ENCODE measurements around the gene PLEKHG3.

PLEKHG3 gene

DNA sequence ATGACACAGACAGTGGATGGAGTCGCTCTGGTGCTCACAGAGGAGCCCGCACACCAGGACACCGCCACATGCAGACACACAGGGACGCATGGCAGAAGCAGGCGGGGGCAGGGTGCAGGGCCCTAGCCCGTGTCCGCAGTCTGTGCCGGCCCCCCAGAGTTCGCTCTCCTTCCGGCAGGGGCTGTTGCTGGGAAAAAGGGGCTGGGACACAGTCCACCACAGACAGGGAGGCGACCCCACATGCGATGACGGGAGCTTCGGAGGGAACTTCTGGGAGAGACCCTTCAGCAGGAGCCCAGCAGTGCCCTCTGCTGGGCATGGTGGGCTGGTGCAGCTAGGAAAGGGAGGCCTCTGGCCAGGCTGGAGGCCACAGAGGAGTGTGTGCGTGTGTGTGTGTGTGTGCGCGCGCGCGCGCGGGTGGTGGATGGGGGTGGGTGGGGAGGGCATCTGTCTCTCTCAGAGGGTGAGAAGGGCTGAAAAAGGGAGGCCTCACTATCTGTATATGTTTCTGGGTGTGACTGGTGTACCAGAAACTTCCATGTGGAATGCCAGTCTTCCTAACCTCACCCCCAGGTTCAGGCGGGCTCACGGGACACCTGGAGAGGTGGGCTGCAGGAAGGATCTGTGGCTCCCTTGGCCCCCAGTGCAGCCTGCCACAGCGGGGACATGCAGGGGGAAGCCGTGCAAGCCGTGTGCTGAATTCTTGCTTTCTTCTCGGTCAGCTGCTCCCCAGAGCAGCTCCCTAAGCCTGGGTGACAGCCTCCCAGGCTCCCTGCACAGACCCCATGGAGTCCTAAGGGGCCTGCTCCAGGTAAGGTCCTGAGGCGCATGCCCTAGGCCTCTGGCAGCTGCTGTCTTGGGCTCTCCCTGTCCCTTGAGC lies 60.7 kb downstream of the PLEKHG3 start:
- DNase-seq (ENCODE audit: insufficient read length, low spot score) (peak; percentile 88), FAIRE-seq (peak; percentile 55)

DNA sequence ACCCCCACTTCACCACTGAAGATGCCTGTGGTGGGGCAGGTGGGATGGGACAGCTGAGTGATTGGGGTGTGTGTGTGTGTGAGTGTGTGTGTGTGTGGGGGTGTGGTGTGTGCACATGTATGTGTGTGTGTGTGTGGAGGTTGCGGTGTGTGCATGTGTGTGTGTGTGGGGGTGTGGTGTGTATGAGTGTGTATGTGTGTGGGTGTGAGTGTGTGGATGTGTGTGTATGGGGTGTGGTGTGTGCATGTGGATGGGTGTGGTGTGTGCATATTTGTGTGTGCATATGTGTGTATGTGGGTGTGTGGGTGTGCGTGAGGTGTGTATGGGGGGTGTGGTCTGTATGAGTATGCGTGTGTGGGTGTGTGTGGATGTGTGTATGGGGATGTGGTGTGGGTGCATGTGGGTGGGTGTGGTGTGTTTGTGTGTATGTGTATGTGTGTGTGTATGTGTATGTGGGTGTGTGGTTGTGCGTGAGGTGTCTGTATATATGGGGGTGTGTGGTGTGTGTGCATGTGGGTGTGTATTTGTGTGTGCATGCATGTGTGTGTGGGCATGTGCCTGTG lies 61.6 kb downstream of the PLEKHG3 start:
- FAIRE-seq (peak; percentile 67), DNase-seq (ENCODE audit: insufficient read length, low spot score) (no peak)
- TF ChIP-seq PAX5 (IDR thresholded peaks at IDR 0.05; ENCODE audit: insufficient read depth, low read length, severe bottlenecking) (no peak), POLR2AphosphoS5 (IDR thresholded peaks at IDR 0.05; ENCODE audit: low read depth, low read length) (no peak), POU2F2 (IDR thresholded peaks at IDR 0.05; ENCODE audit: low read depth, low read length) (no peak), TAF1 (IDR thresholded peaks at IDR 0.05; ENCODE audit: low read depth, low read length) (no peak), POLR2A (IDR thresholded peaks at IDR 0.05; ENCODE audit: low read depth, low read length) (no peak), SPI1 (IDR thresholded peaks at IDR 0.05; ENCODE audit: low read depth, low read length) (no peak)

More for the DNA sequence above, 60.7 kb downstream of the PLEKHG3 start:
- TF ChIP-seq POLR2AphosphoS5 (IDR thresholded peaks at IDR 0.05; ENCODE audit: low read depth, low read length) (no peak), POLR2A (IDR thresholded peaks at IDR 0.05; ENCODE audit: low read depth, low read length) (no peak), TAF1 (IDR thresholded peaks at IDR 0.05; ENCODE audit: low read depth, low read length) (no peak), PAX5 (IDR thresholded peaks at IDR 0.05; ENCODE audit: insufficient read depth, low read length, severe bottlenecking) (no peak), SPI1 (IDR thresholded peaks at IDR 0.05; ENCODE audit: low read depth, low read length) (no peak), POU2F2 (IDR thresholded peaks at IDR 0.05; ENCODE audit: low read depth, low read length) (no peak)

- DNase-seq (ENCODE audit: insufficient read length, low spot score) (no peak), FAIRE-seq (no peak)
- no peak for TF ChIP-seq TAF1 (IDR thresholded peaks at IDR 0.05; ENCODE audit: low read depth, low read length)
Measured at GRCh38 chr14:64766430-64767151, 62.4 kb downstream of the PLEKHG3 start.

GRCh38 chr14:64767215-64767964 lies 63.2 kb downstream of the PLEKHG3 start:
- FAIRE-seq (no peak), DNase-seq (ENCODE audit: insufficient read length, low spot score) (no peak)
- TF ChIP-seq SPI1 (IDR thresholded peaks at IDR 0.05; ENCODE audit: low read depth, low read length) (no peak), POLR2AphosphoS5 (IDR thresholded peaks at IDR 0.05; ENCODE audit: low read depth, low read length) (no peak), POLR2A (IDR thresholded peaks at IDR 0.05; ENCODE audit: low read depth, low read length) (no peak), POU2F2 (IDR thresholded peaks at IDR 0.05; ENCODE audit: low read depth, low read length) (no peak), TAF1 (IDR thresholded peaks at IDR 0.05; ENCODE audit: low read depth, low read length) (no peak), PAX5 (IDR thresholded peaks at IDR 0.05; ENCODE audit: insufficient read depth, low read length, severe bottlenecking) (no peak)

DNA sequence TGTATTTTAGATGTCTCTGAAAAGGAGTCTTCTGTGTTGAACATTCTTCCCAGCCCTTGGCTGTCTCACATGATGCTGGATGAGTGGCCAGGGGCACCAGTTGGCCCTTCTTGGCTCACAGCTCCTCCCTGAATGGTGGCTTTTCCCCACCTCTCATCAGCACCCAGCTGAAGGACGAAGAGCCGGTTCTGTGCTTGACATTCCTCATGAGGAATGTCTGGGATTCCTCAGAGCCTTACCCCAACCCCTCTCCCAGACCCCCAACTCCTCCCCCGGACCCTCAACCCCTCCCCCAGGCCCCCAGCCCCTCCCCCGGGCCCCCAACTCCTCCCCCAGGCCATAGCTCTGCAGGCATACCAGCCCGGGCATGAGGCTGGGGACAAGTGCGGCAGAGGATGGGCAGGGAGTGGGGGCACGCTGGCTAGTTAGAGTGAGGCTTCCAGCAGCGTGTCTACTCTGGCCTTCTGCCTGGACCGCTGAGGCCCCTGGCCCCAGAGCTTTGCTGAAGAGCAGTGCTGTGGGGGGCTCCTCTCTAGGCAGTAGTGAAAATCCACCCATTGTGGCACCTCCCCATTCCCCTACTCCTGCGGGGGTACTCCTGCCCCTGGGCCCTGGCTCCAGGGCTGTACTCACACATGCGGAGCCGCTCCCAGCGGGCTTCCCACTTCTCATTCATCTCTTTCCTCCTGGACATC lies 64.3 kb downstream of the PLEKHG3 start:
- DNase-seq (ENCODE audit: insufficient read length, low spot score) (no peak), FAIRE-seq (no peak)

DNA sequence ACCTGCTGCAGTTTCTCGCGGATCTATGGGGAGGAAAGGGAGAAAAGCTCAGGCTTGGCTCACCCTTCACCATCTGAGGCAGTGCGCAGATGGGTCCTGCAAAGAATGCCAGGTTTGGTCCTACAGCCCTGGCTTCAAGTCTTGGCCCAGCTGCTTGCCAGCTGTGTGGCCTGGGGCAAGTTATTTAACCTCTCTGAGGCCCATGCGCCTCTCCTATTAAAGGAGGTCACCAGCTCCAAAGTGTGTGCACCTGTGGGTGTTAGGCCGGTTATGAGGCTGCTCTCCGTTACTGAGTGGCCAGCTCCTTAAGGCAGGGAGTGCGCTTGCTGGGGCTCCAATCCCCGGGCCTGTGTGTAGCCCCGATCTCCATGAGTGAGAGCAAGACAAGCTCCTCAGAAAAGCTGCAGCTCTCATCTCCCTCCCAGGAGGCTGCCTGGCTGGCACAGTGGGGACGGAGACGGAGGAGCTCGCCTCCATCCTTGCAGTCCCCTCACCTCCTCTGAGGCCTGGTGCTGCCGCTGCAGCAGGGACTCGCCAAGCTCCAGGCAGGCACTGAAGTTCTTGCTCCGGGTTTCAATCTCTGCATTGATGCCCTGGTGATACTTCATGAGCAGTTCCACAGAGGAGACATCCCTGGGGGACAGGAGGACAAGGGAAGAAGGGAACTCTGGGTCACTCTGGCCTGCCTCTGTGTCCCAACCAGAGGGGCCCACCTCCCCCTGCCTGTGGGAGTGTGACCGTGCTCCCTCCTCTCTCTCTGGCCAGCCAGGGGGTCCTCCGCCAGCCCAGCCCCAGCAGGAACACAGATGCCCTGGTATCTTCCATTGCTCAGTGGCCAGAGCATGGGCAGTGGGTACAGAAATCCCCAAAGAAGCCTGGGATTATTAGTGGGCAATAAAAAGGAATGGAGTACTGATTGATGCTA lies 65.1 kb downstream of the PLEKHG3 start:
- FAIRE-seq (no peak), DNase-seq (ENCODE audit: insufficient read length, low spot score) (no peak)
- TF ChIP-seq SPI1 (IDR thresholded peaks at IDR 0.05; ENCODE audit: low read depth, low read length): no peak
- TF ChIP-seq POLR2AphosphoS5 (IDR thresholded peaks at IDR 0.05; ENCODE audit: low read depth, low read length): no peak
- no peak for TF ChIP-seq POLR2A (IDR thresholded peaks at IDR 0.05; ENCODE audit: low read depth, low read length)
- TF ChIP-seq POU2F2 (IDR thresholded peaks at IDR 0.05; ENCODE audit: low read depth, low read length): no peak
- TF ChIP-seq PAX5 (IDR thresholded peaks at IDR 0.05; ENCODE audit: insufficient read depth, low read length, severe bottlenecking): no peak
- no peak for TF ChIP-seq TAF1 (IDR thresholded peaks at IDR 0.05; ENCODE audit: low read depth, low read length)

More for the DNA sequence above, 64.3 kb downstream of the PLEKHG3 start:
- TF ChIP-seq PAX5 (IDR thresholded peaks at IDR 0.05; ENCODE audit: insufficient read depth, low read length, severe bottlenecking): no peak
- TF ChIP-seq TAF1 (IDR thresholded peaks at IDR 0.05; ENCODE audit: low read depth, low read length): no peak
- no peak for TF ChIP-seq POU2F2 (IDR thresholded peaks at IDR 0.05; ENCODE audit: low read depth, low read length)
- no peak for TF ChIP-seq SPI1 (IDR thresholded peaks at IDR 0.05; ENCODE audit: low read depth, low read length)
- TF ChIP-seq POLR2AphosphoS5 (IDR thresholded peaks at IDR 0.05; ENCODE audit: low read depth, low read length): no peak
- no peak for TF ChIP-seq POLR2A (IDR thresholded peaks at IDR 0.05; ENCODE audit: low read depth, low read length)

- FAIRE-seq (no peak), DNase-seq (ENCODE audit: insufficient read length, low spot score) (no peak)
- TF ChIP-seq PAX5 (IDR thresholded peaks at IDR 0.05; ENCODE audit: insufficient read depth, low read length, severe bottlenecking) (no peak), POU2F2 (IDR thresholded peaks at IDR 0.05; ENCODE audit: low read depth, low read length) (no peak)
Measured at GRCh38 chr14:64770751-64771150, 66.5 kb downstream of the PLEKHG3 start.

DNA sequence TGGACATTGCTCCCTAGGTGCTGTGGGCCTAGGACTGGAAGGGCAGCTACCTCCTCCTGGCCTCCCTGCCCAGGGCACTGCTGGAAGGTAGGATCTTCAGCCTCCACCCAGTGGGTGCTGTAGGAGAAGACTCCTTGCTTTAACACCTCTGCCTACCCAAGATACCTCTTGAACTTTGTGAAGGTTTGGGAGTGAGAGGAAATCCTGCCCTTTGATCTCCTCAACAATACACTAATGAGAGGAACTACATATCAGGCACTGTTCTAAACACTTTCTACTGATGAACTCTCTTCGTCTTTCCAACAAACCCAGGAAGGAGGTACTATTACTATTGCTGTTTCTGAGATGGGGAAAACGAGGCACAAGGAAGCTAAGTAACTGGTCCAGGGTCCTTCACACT lies 66.9 kb downstream of the PLEKHG3 start:
- TF ChIP-seq TAF1 (IDR thresholded peaks at IDR 0.05; ENCODE audit: low read depth, low read length): no peak
- no peak for TF ChIP-seq PAX5 (IDR thresholded peaks at IDR 0.05; ENCODE audit: insufficient read depth, low read length, severe bottlenecking)
- no peak for TF ChIP-seq SPI1 (IDR thresholded peaks at IDR 0.05; ENCODE audit: low read depth, low read length)
- TF ChIP-seq POLR2A (IDR thresholded peaks at IDR 0.05; ENCODE audit: low read depth, low read length): no peak
- no peak for TF ChIP-seq POU2F2 (IDR thresholded peaks at IDR 0.05; ENCODE audit: low read depth, low read length)
- no peak for TF ChIP-seq POLR2AphosphoS5 (IDR thresholded peaks at IDR 0.05; ENCODE audit: low read depth, low read length)
- FAIRE-seq (no peak), DNase-seq (ENCODE audit: insufficient read length, low spot score) (no peak)

Measured in GM12891 (cell line).